SH-SY5Y (cell line): Measurements from ENCODE around the gene CREB3L1.

Source experiments
- GATA2 ChIP-seq: IDR thresholded peaks from 2 replicates; pipeline ENCODE4 v1.6.1; 2011; ENCODE audit warnings: mild to moderate bottlenecking, low read depth, low read length
- GATA3 ChIP-seq: IDR thresholded peaks from 2 replicates; pipeline ENCODE4 v1.6.1; 2011; ENCODE audit warnings: low read depth, mild to moderate bottlenecking, low read length, moderate library complexity

GRCh38 chr11:46246521-46246920 lies 30.9 kb upstream of the CREB3L1 start:
- TF ChIP-seq GATA2 (no peak), GATA3 (no peak)
